ENCODE measurements around the gene CDT1.

DNA sequence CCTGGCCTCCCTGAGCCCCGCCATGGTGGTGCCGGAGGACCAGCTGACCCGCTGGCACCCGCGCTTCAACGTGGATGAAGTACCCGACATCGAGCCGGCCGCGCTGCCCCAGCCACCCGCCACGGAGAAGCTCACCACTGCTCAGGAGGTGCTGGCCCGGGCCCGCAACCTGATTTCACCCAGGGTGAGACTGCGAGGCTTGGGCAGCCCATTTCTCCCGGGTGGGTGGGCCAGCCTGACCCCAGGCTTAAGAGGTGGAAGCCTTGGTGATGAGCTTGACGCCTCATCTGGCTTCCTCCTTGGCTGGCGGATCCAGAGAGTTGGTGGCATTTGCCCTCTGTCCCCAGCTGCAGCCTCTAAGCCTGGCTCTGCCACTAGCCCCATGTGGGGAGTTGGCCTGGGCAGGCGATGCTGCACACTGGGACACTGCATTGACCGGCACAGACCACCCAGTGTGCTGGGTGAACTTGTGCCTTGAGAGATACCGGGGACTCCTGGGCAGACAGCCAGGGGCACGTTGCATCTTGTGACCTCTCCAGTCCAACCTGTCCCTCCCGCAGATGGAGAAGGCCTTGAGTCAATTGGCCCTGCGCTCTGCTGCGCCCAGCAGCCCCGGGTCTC, 3.0 kb downstream of the CDT1 start:
- TF ChIP-seq, protein P1, sequence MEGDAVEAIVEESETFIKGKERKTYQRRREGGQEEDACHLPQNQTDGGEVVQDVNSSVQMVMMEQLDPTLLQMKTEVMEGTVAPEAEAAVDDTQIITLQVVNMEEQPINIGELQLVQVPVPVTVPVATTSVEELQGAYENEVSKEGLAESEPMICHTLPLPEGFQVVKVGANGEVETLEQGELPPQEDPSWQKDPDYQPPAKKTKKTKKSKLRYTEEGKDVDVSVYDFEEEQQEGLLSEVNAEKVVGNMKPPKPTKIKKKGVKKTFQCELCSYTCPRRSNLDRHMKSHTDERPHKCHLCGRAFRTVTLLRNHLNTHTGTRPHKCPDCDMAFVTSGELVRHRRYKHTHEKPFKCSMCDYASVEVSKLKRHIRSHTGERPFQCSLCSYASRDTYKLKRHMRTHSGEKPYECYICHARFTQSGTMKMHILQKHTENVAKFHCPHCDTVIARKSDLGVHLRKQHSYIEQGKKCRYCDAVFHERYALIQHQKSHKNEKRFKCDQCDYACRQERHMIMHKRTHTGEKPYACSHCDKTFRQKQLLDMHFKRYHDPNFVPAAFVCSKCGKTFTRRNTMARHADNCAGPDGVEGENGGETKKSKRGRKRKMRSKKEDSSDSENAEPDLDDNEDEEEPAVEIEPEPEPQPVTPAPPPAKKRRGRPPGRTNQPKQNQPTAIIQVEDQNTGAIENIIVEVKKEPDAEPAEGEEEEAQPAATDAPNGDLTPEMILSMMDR (IDR thresholded peaks at IDR 0.05), result no peak
- TF ChIP-seq POLR2AphosphoS5 (IDR thresholded peaks at IDR 0.05), result no peak
